Bone marrow (tissue), 2 donors: ENCODE measurements around the gene VGLL4.
"Not testable (repeated sequence)": the region's sequence is repeated elsewhere in the genome, so short reads cannot be mapped to it uniquely, and the experiment has no call there.

ENCODE experiments used
- DNase-seq, 2 donors: peaks; one replicate each; lab custom pipeline; 2025; lab: John Stamatoyannopoulos, UW

The VGLL4 gene

DNA sequence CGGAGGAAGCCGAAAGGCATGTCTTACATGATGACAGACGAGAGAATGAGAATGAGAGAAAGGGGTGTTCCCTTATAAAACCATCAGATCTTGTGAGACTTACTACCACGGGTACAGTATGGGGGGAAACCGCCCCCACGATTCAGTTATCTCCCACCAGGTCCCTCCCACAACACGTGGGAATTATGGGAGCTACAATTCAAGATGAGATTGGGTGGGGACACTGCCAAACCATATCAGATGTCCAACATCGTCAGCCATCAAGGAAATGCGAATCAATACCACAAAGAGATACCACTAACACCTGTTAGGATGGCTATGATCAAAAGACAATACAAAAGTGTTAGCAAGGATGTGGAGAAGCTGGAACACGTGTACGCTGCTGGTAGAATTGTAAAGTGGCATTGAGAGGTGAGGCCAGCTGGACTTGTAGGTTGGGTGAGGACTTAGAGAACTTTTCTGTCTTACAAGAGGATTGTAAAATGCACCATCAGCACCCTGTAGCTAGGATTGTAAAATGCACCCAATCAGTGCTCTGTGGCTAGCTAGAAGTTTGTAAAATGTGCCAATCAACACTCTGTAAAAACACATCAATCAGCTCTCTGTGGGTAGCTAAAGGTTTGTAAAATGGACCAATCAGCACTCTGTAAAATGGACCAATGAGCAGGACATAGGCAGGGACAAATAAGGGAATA is 37.5 kb downstream of the VGLL4 start:
- DNase-seq, result no peak

DNA sequence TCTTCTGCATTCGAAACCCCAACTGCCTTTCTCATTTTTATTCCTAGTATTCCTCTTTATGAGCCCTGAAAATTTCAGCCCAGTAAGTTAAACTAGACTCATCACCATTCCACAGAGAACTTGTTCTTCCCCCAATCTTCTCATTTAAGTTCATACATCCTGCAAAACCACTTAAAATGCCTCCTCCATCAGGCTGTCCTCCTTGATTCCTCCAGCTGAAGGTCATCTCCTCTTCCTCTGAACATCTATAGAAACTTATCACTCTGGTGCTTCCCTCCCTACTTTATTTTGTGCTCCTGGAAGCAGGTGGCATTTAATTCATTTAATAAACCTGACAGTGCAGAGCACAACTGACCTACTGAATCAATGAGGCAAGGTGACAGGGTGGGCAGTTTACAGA is 38.3 kb downstream of the VGLL4 start:
- no peak for DNase-seq

DNA sequence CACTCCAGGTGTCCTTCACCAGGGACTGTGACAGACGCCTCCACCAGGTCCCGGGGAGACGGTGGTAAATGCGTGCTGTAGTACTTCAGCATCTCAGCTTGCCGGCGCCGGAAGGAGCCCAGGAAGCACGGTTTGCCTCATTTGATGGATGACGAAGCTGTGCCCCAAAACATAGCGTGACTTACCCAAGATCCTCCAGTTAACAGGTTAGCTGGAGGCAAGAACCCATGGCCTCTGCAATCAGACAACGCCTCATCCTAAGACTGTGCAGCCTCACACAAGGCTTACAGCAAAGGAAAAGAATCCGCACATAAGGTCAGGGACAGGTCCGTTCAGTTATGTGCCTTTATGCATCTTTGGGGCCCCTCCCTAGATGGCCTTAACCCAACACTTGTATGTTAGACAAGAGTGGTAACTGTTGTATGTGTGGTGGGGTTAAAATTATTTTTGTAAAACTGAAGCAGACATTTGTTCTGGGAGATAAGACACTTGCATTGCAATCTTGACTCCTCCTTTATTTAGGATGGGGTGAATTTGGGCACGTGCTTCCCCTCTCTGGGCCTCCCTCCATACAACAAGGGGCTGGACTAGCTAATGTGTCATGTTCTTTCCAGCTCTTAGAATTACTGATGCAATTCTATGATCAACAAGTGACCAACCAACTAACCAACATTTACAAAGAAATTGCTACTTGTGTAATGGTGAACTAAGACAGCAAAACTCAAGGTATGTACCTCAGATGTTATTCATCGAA is 39.4 kb downstream of the VGLL4 start:
- DNase-seq, result no peak

DNA sequence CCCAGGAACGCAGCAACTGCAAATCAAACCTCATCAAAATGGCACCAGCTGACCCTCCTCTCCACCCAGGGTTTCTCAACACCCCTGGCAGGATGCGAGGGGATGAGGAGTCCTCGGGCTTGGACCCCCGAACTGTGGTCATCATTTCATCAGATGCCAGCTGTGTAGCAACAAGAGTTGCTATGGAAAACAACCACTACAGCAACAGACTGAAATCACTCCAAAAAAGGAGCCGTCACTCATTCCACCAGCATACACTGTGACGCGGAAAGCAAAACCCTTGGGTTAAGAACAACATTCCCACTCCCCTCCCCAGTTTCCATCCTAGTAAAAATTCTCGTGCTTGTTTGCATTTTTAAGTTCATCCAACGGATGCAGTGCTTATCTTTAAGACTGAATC is 40.1 kb downstream of the VGLL4 start:
- no peak for DNase-seq

DNA sequence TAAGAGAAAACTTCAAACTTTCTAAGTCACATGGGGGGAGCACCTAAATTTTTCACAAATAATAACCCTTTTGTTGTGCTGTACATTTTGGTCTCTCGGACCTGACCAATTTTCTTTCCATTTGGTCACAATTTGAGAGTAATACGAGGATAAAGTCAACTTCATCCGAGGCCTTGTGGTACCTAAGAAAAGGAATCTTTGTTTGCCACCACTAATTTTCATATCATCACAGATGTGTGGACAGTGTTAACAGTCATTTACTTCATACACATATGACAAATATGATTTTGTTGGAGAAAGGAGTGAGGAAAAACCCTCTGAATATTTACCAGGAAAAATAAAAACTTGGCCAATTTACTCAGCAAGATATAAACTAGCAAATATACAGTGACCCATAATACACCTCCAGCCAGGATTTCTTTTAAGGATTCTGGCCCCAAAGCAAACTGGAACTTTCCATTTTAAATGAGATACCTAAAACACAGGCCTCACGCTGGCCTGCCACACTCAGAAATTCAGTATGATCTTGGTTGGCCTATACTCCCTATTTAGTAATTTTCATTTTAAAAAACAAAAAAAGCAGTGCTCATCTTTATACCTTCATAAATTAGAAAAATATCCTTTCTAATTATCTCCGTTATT is 40.7 kb downstream of the VGLL4 start:
- DNase-seq, result no peak

DNA sequence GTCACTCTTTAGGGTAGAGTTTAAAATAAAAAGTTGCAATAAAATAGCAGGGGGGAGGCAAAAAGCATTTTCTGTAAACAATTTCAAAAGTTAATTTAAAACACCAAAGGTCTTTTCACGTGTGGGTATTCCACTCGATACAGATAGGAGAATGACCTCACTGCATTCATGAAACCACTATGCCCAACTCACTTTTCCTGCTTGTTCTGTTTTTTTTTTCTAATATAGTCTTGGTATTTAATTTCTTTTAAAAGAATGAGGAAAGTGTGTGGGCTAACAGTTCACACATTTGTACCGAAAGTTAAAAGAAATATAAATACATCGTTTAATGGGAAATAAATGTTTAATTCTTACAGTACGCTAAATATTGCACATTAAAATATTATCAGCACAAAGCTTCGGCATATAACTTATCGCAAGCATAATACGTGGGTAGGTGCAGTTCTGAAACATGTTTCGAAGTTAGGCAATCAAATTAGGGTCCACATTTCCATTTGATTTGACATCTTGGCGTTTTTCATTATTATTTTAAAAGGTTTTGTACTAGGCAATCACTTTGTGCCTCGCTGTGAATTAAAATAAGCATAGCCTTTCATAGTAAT is 41.4 kb downstream of the VGLL4 start:
- no peak for DNase-seq

DNA sequence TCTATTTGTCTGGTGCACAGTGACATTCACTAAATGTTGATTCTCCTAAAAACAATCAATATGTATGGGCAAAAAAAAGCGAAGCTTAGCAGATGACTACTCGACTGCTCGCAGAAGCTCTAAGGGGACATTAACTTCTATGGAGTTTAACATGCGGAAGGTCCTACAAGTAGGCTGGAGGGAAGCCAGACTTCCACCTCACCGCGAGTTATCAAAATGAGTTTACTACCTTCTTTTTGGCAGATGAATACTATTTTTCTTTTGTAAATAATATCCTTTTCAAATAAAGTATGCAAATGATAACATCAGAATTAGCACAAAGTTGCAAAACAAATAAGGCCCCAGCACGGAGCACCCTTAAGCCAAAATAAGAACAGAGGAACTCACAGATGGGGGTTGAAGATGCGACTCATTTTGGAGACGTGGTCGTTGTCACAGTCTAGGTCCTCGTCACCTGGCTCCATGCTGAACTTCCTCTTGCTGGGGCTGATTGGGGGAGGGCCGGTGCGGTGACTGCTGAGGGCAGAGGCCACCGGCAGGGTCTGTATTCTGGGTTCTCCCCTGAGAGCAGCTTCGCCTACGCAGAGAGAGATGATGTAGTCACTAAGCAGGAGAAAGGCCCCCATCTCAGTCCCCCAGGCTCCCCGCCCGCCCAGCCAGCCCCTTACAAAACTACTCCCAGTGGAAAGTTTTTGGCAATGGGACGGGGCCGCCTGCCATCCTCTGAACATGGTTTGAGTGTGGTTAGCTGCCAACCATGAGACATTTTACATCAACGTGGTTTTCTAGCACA is 42.1 kb downstream of the VGLL4 start:
- DNase-seq, result no peak

DNA sequence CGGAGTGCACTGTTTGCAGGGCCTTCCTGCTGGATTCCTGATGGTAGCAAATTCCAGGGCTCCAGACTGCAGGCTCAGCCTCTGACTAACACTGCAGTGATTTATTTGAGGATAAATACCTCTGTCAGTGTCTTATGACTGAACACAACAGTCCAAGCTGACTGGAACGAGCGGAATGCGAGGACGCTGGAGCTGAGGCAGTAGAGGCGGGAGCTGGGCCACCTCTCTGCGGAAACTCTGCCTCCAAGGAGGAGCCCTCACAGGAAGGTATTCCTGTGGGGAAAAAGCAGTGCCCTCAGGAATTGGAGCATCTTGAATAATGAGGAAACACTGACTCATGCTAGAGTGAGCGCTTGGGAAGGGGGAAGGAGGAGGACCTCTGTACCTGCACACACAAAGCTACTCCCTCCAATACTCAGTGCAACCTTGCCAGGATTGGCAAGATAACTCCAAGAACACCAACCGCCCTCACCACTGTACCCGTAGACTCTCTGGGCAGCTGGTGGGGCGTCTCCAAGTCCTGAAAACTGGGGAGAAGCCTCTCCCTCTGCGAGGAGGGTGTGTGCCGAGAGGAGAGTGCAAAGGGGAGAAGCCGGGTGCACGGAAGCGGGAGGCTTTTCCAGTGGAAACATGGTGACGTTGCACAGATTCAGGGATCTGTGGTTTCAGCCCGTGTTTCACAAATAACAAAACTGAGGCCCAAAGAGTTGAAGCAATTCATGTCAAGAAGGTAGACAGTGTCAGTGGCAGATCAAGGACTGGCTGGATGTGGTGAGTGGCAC is 43.0 kb downstream of the VGLL4 start:
- no peak for DNase-seq

DNA sequence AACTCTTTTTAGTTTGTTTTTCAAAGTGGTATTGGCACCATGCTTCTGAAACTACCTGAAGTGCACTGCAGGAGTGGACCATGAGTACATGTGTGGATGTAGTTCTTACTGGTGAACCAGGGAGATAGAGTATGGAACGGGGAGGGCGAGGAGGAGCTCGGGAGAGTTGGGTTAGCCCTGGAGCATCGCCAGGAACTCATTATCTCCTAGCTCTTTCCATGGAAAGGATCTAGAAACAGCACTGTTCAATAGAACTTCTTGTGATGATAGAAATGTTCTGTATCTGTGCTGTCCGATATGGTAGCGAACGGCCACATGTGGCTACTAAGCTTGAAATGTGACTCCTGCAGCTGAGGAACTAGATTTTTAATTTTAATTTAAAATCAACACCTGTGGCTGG is 47.3 kb downstream of the VGLL4 start:
- no peak for DNase-seq

DNA sequence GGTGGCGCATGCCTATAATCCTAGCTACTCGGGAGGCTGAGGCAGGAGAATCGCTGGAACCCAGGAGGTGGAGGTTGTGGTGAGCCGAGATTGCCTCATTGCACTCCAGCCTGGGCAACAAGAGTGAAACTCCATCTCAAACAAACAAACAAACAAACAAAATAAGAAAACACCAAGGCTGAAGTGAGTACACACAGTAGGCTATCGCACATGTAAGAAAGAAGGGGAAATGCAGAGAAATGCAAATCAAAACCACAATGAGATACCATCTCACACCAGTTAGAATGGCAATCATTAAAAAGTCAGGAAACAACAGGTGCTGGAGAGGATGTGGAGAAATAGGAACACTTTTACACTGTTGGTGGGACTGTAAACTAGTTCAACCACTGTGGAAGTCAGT is 48.7 kb downstream of the VGLL4 start:
- DNase-seq, result not testable (repeated sequence)

DNA sequence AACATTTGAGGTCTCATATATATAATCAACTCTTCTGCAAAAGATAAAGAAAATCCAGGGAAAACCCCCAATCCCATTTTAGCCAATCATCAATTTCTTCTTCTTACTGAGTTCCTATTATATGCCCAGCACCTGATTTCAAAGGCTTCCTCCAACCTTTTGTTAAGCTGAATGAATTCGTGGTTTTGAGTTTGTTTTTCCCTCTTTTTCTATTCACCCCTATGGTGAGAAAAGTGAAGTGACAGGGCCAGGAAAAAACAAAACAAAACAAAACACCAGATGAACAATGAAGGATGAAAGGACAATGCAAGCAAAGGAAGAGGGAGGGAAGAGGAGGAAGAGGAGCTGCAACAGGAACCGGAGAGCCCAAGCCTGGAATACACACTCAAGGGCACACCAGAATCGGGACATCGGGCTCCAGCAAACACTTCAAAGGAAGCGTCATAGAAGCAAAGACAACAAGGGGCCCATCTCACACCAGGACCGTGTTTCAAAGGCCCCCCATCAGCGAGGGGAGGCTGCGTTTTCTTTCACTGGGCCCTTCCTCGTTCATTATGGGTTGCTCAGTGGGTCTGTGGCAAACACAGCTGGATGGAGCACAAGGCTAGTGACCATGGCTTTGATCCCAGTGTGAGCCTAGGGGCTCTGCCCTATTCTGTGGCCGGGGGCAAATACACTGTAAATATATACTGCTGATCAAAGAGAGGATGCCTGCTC is 50.2 kb downstream of the VGLL4 start:
- no peak for DNase-seq

DNA sequence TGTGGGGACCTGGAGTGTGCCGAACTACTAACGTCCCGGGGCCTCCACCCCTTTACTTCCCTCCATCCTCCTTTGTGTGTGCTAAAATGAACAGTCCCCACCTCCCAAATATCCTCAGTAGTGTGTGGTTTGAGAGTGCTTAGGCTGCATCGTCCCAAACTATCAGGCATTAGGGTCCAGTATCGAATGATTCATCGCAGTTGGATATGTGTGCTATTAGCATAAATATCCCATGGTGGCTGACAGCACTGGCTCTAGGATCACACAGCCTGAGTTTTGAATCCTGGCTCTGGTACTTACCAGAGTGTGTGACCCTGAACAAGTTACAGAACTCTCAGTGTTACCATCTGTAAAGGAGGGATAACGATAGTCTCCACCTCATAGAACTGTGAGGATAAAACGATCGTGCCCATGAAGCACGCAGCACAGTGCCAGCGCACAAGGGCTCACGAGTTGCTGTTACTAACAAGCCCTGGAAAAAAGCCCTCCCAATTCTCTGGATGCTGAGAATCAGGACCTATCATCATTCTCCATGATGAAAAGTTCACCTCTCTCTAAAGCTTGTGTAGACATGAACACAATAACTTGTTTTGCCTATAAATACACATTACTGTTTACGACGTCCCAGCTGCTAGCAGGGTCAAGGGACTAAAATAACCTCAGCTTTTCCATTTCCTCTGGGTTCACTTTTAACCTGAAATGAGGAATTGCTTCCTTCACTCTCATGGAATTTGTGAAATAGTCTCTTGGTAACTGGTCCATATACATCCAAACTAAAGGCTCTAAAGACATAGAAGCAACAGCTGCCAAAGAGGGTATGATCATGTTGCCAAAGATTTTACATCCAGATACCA is 51.0 kb downstream of the VGLL4 start:
- DNase-seq, result no peak

DNA sequence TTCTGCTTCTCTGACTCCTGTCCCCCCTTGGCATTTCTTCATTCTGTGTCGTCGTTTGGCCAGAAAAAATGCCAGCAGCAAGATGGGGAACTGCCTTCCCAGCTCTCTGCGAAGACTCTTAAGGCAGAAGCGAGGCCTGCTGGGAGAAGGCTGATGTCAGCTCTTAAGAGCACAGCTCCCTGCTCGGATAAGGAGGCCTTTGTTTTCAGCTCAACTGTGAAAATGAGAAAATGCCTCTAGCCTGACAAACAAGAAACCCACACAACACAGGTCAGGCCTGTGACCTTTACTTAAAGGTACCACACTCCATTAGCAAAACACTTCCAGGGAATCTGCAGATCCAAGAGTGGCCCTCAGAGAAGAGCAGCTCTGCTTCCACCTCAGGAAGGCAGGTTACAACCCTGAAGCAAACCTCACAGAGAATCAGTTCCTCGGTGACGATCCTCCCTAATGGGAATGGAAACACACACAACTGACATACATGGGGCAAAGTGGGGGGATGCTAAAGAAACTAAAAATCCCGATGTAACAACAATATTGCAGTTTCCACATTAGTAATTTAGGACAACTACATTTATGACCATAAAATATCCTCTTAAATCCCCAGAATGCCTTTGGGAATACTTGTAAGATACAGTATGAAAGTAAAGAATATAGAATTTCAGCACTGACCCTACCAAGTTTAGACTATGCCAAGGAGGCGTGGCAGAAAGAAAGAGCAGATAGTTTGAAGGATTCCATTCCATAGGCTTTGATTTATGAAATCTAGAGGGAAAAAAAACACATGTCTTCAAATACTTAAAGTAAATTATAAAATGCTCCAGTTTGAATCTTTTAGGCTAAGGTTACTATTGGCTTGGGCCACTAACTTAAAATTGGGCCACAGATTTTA is 52.1 kb downstream of the VGLL4 start:
- DNase-seq, result no peak

DNA sequence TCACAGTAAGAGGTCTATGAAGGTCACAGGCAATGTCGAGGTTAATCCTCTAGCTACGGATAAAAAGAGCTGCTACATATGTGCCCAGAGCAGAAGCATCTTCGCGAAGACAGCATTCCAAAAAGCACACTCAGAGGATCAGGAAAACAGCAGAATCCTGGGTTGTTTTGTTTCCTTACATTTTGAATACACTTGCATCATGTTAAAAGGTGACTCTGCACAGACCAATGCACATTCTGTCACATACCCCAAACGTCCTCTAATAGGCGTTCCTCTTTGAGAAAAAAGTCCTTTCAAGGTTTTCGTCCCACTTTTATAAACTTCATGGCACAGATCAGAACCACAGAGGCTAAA is 52.7 kb downstream of the VGLL4 start:
- DNase-seq, result no peak

DNA sequence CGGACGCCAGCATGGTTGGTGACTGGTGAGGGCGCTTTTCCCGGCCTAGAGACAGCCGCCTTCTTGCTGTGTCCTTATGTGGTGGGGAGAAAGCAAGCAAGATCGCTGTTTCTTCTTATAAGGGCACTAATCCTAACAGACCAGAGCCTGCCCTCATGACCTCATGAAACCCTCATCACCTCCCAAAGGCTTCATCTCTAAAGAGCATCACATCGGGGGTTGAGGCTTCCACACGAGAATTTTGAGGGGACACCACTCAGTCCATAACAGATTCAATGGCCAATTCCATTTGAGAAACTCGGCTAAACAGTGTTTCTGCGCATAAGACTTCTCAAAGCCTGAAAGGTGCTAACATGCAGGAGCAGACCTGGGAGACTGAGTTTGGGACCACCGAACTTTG is 54.0 kb downstream of the VGLL4 start:
- DNase-seq, result no peak

DNA sequence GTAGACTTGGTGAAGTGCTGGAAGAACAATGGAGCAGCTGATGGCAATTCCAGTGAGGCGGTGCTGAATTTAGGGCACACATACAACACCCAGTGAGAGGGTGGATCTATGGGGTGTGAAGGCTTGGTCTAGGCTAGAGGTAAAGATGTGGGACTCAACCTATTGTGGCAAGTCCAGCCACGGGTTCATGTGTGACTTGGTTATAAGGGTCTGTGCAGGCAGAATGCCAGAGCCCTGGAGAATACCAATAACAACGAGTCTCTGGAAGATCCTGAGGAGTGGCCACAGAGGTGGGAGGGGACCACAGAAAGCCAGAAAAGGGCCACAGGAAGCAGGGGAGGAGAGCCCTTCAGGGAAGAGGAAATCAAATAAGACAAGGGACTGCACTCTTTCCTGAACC is 55.0 kb downstream of the VGLL4 start:
- DNase-seq, result no peak

DNA sequence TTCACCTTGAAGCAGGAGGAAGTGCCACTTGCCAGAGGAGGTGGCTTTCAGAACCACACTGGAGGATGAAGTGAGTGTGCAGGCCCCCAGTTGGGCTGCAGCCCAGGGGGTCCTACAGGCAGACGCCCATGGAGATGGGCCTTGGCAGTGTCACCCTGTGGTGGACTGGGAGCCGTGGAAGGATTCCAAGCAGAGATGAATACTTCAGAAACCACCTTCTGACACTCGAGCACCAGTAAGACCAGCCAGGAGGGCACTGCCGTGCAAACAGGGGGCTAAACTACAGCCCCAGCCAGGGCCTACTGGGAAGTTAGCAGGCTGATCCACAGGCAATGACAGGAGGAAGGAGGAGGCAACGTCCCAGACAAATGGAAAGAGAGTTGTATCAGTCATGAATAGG is 55.4 kb downstream of the VGLL4 start:
- no peak for DNase-seq

DNA sequence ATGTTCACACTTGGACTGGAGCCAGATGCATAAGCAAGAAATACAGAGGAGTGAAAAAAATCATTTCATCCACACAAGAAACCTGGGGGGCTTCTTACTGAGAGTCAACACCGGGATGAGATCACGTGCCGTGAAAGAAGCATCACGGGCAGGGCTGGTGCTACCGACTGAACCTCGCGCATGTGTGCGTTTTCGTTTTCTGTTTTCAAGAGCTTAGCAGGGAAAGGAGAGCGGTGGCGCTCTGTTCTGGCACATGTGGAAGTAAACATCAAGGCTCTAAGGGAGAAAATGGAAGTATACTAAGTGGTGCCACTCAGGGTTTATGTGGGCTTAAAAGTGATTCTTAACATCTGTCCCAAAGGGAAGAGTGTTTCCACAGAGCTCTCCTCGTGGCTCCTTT is 55.9 kb downstream of the VGLL4 start:
- no peak for DNase-seq

DNA sequence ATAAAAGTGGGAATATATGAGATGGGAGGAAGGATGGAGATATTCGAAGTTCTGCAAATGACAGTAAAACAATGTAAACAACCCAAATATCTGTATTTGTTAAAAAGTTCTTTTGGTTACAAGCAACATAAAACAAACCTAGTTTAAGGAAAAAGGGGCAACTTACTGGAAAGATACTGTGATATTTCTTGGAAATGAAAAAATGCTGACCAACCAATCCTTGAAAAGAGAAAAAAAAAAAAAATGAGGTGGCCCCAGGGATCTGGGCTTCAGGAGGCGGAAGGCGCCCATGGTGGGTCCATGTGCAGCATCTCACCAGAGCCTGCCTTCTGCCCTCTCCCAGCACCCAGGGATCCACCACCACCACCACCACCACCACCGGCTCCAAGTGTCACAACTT is 59.1 kb downstream of the VGLL4 start:
- no peak for DNase-seq
